ENCODE measurements around the gene CCDC148.

Gene CCDC148

GRCh38 chr2:158125756-158126498 is 330.6 kb downstream of the CCDC148 start:
- DNase-seq (ENCODE audit: low read depth in 2 of 2): no peak

- DNase-seq (ENCODE audit: low read depth in 2 of 2): no peak
Observed at GRCh38 chr2:158124896-158125295, 331.7 kb downstream of the CCDC148 start.
